PC-9 (cell line): ENCODE measurements around the gene ESRP2. TPM values are rescaled to one million over a fixed set of nuclear protein-coding genes. Genes with fewer than 3 reads are reported as not detected.

Source experiments
- BruUV-seq: library from RNA; stranded (reverse); fragments of 400-500 nt; replicated peaks from 2 replicates; lab custom pipeline; 2021; lab: Mats Ljungman, UMichigan
- CTCF ChIA-PET: fragments of 300-600 bp; sonication (Branson Sonifier 250); formaldehyde crosslinking; loops from one replicate; lab custom pipeline; 2022; ENCODE audit warnings: antibody characterized with exemption; lab: Charles Lee
- POLR2A ChIA-PET: fragments of 300-600 bp; sonication (Branson Sonifier 250); formaldehyde crosslinking; loops from one replicate; lab custom pipeline; 2022; ENCODE audit warnings: antibody characterized with exemption; ENCODE audit not compliant: unreplicated experiment; lab: Charles Lee
- DNase-seq, 2 experiments: peaks; one replicate each; pipeline versions ENCODE4 v3.0.0 to v3.0.0-alpha.2; 2015 to 2022; ENCODE audit warnings: mixed read lengths in 1 of 2
- H2AFZ ChIP-seq: fragments of 200-600 bp; sonication (generic); 2 replicates; pipeline ENCODE4 v1.8.1; 2017; ENCODE audit warnings: antibody characterized with exemption
- H3F3A ChIP-seq: fragments of 200-600 bp; sonication (generic); 2 replicates; pipeline ENCODE4 v1.8.1; 2017; ENCODE audit warnings: antibody characterized with exemption, mild to moderate bottlenecking, low read depth; ENCODE audit not compliant: insufficient read depth
- H3K27ac ChIP-seq: fragments of 200-600 bp; sonication (generic); 2 replicates; pipeline ENCODE4 v1.6.1; 2016; ENCODE audit warnings: mixed run types
- H3K27me3 ChIP-seq: fragments of 200-600 bp; sonication (generic); 2 replicates; pipeline ENCODE4 v1.6.1; 2016; ENCODE audit warnings: low read depth, mixed run types; ENCODE audit not compliant: insufficient read depth
- H3K36me3 ChIP-seq: fragments of 200-600 bp; sonication (generic); 2 replicates; pipeline ENCODE4 v1.6.1; 2016; ENCODE audit warnings: low read depth, mixed run types
- H3K4me1 ChIP-seq: fragments of 200-600 bp; sonication (generic); replicated peaks from 2 replicates; pipeline ENCODE4 v1.6.1; 2016; ENCODE audit warnings: mixed run types; ENCODE audit not compliant: insufficient read depth
- H3K4me2 ChIP-seq: fragments of 200-600 bp; sonication (generic); 2 replicates; pipeline ENCODE4 v1.6.1; 2017; ENCODE audit warnings: mixed run types
- H3K4me3 ChIP-seq: fragments of 200-600 bp; sonication (generic); 2 replicates; pipeline ENCODE4 v1.6.1; 2016; ENCODE audit warnings: mixed run types
- H3K79me2 ChIP-seq: fragments of 200-600 bp; sonication (generic); 2 replicates; pipeline ENCODE4 v1.6.1; 2017; ENCODE audit warnings: low read depth, mixed run types
- H3K9me2 ChIP-seq: fragments of 200-600 bp; sonication (generic); 2 replicates; pipeline ENCODE4 v1.8.1; 2017; ENCODE audit warnings: mild to moderate bottlenecking; ENCODE audit not compliant: insufficient read depth
- H3K9me3 ChIP-seq: fragments of 200-600 bp; sonication (generic); 2 replicates; pipeline ENCODE4 v1.8.1; 2016; ENCODE audit warnings: low read depth; ENCODE audit not compliant: insufficient read depth
- H4K20me1 ChIP-seq: fragments of 200-600 bp; sonication (generic); 2 replicates; pipeline ENCODE4 v1.8.1; 2017; ENCODE audit not compliant: insufficient read depth
- EZH2 ChIP-seq: fragments of 200-600 bp; sonication (generic); IDR thresholded peaks from 2 replicates; pipeline ENCODE4 v1.8.0; 2017; ENCODE audit warnings: antibody characterized with exemption, low read depth
- intact Hi-C: fragments of 100-400 bp; cut with micrococcal nuclease; formaldehyde crosslinking; loops from one replicate; pipeline ENCODE4 v1.10.0; 2022; ENCODE audit not compliant: unreplicated experiment
- total RNA-seq: library from RNA; stranded (reverse); gene quantifications from 2 replicates; pipeline ENCODE4 v1.2.3, GENCODE V29; 2021
- TF ChIP-seq, protein P1 (sequence below): fragments of 200-600 bp; sonication (generic); conservative IDR thresholded peaks from 2 replicates; pipeline ENCODE4 v1.6.1; 2017; ENCODE audit warnings: mixed run types, antibody characterized with exemption, mild to moderate bottlenecking, moderate library complexity

The ESRP2 gene
- total RNA-seq, 1 experiment from 2014 or later = 45.0 TPM

DNA sequence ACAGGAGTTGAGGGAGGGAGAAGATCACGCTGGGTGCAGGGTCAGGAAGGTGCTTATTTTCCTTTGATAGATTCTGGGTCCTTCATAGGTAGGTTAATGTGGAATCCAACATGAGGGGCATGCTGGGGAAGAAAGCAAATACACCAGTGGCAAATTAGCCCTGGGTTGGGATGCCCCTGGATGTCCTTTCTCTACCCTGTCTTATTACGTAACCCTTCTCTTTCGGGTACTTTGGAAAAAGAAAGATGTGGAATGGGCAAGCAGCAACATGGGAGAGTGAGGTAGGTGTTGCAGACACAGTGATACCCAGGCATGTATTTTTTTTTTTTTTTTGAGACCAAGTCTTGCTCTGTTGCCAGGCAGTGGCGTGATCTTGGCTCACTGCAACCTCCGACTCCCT, 37.5 kb upstream of the ESRP2 start:
- no TSS peak for BruUV-seq

GRCh38 chr16:68272507-68273209, 36.7 kb upstream of the ESRP2 start:
- H3K36me3 ChIP-seq = peaks cover 15% of the 10 kb centered on the region; the same call in 1 of the 2 replicates

More for the DNA sequence above, 37.5 kb upstream of the ESRP2 start:
- POLR2A ChIA-PET = no interaction called here
- Histone ChIP-seq H2AFZ (no peak overlapping the region), H3K4me1 (peaks cover 11% of the 10 kb centered on the region), H4K20me1 (peaks cover 19% of the 10 kb centered on the region), H3K4me3 (no peak overlapping the region), H3K27ac (no peak overlapping the region), H3F3A (peaks cover 13% of the 10 kb centered on the region; the same call in 1 of the 2 replicates), H3K79me2 (peaks cover 49% of the 10 kb centered on the region), H3K36me3 (0 out of 2 replicates have a peak, but pooled peaks cover 9% of the 10 kb centered on the region), H3K4me2 (no peak overlapping the region), H3K9me3 (no peaks in the 10 kb centered on the region), H3K27me3 (no peaks in the 10 kb centered on the region), H3K9me2 (no peaks in the 10 kb centered on the region)
- DNase-seq = no peak
- CTCF ChIA-PET = no interaction called here
- intact Hi-C loops = no loop called here
- TF ChIP-seq, protein P1, sequence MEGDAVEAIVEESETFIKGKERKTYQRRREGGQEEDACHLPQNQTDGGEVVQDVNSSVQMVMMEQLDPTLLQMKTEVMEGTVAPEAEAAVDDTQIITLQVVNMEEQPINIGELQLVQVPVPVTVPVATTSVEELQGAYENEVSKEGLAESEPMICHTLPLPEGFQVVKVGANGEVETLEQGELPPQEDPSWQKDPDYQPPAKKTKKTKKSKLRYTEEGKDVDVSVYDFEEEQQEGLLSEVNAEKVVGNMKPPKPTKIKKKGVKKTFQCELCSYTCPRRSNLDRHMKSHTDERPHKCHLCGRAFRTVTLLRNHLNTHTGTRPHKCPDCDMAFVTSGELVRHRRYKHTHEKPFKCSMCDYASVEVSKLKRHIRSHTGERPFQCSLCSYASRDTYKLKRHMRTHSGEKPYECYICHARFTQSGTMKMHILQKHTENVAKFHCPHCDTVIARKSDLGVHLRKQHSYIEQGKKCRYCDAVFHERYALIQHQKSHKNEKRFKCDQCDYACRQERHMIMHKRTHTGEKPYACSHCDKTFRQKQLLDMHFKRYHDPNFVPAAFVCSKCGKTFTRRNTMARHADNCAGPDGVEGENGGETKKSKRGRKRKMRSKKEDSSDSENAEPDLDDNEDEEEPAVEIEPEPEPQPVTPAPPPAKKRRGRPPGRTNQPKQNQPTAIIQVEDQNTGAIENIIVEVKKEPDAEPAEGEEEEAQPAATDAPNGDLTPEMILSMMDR = no peak
- no peak for TF ChIP-seq EZH2

DNA sequence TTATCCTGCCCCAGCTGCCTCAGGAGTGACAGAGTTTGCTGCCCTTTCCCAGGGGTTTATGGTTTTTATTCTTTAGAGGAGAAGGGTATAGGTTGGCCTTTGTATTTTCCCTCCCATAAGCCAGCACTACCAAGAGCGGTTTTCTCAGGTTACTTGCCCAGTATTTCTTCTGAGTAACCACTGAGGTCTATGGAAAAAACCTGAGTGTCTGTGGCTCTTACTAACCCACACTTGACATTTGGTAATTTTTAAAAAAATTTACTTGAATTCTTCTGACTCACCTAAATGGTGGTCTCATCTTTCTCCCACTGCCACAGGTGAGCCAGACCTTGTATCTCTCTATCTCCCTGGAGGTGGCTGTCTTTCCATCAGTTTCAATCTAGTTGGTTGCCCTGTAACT, 34.4 kb upstream of the ESRP2 start:
- ChIA-PET CTCF (no interaction called here), POLR2A (interaction anchor here (0.6 kb wide), 1 partner anchor 750 kb away, joined by 15 read pairs; no protein-coding TSS in a partner anchor)
- no peak overlapping the region for H3K4me2 ChIP-seq
- no peaks in the 10 kb centered on the region for H3K27me3 ChIP-seq
- H3F3A ChIP-seq = peaks cover 21% of the 10 kb centered on the region
- H3K27ac ChIP-seq = no peak overlapping the region
- no peak overlapping the region for H3K4me3 ChIP-seq
- no TSS peak for BruUV-seq
- peaks cover 37% of the 10 kb centered on the region for H3K4me1 ChIP-seq
- H3K9me2 ChIP-seq = no peaks in the 10 kb centered on the region
- peaks cover 76% of the 10 kb centered on the region for H3K79me2 ChIP-seq
- H4K20me1 ChIP-seq = peaks cover 30% of the 10 kb centered on the region
- H3K9me3 ChIP-seq = no peaks in the 10 kb centered on the region
- DNase-seq = no peak
- no peak for TF ChIP-seq EZH2
- TF ChIP-seq, protein P1 = no peak
- intact Hi-C loops = no loop called here
- H3K36me3 ChIP-seq = peaks cover 15% of the 10 kb centered on the region; the same call in 1 of the 2 replicates
- no peak overlapping the region for H2AFZ ChIP-seq

More at GRCh38 chr16:68272507-68273209, 36.7 kb upstream of the ESRP2 start:
- intact Hi-C loops = no loop called here
- Histone ChIP-seq H3K27me3 (no peaks in the 10 kb centered on the region), H3K79me2 (peaks cover 57% of the 10 kb centered on the region), H3K27ac (no peak overlapping the region), H2AFZ (no peak overlapping the region), H3K4me2 (no peak overlapping the region), H3K4me3 (no peak overlapping the region), H3F3A (peaks cover 13% of the 10 kb centered on the region; the same call in 1 of the 2 replicates), H4K20me1 (peaks cover 23% of the 10 kb centered on the region), H3K9me2 (no peaks in the 10 kb centered on the region), H3K9me3 (no peaks in the 10 kb centered on the region), H3K4me1 (peaks cover 18% of the 10 kb centered on the region)
- BruUV-seq = no TSS peak
- TF ChIP-seq, protein P1 = no peak
- TF ChIP-seq EZH2 = no peak
- ChIA-PET POLR2A (no interaction called here), CTCF (interaction anchor here (0.6 kb wide), 1 partner anchor 12 kb away, joined by 3 read pairs; no protein-coding TSS in a partner anchor)
- DNase-seq = no peak
